GM13977 (cell line): ENCODE measurements around the gene GLDC.

ENCODE experiments used
- DNase-seq: peaks from one replicate; pipeline ENCODE4 v3.0.0; 2012; ENCODE audit warnings: low spot score
- in situ Hi-C: fragments of 300-500 bp; cut with MboI; formaldehyde crosslinking; loops from one replicate; pipeline ENCODE4 v1.12.0; 2022; ENCODE audit warnings: low sequenced_read_pairs, low pct_unique_long_range_greater_than_20kb, mixed read lengths, inconsistent platforms; ENCODE audit not compliant: unreplicated experiment
- TF ChIP-seq, protein P1 (sequence below): IDR thresholded peaks from 2 replicates; pipeline ENCODE4 v1.5.1; 2012; ENCODE audit warnings: mild to moderate bottlenecking, control low read depth; ENCODE audit not compliant: insufficient read depth; ENCODE audit errors: extremely low read depth, missing control alignments

Gene GLDC

GRCh38 chr9:6616951-6617602 is 28.5 kb downstream of the GLDC start:
- TF ChIP-seq, protein P1, sequence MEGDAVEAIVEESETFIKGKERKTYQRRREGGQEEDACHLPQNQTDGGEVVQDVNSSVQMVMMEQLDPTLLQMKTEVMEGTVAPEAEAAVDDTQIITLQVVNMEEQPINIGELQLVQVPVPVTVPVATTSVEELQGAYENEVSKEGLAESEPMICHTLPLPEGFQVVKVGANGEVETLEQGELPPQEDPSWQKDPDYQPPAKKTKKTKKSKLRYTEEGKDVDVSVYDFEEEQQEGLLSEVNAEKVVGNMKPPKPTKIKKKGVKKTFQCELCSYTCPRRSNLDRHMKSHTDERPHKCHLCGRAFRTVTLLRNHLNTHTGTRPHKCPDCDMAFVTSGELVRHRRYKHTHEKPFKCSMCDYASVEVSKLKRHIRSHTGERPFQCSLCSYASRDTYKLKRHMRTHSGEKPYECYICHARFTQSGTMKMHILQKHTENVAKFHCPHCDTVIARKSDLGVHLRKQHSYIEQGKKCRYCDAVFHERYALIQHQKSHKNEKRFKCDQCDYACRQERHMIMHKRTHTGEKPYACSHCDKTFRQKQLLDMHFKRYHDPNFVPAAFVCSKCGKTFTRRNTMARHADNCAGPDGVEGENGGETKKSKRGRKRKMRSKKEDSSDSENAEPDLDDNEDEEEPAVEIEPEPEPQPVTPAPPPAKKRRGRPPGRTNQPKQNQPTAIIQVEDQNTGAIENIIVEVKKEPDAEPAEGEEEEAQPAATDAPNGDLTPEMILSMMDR: no peak
- in situ Hi-C loops: no loop called here

GRCh38 chr9:6614489-6614888 is 31.0 kb downstream of the GLDC start:
- no peak for DNase-seq
- in situ Hi-C loops: no loop called here
- TF ChIP-seq, protein P1: no peak

More at GRCh38 chr9:6616951-6617602, 28.5 kb downstream of the GLDC start:
- no peak for DNase-seq

GRCh38 chr9:6611865-6612264 is 33.7 kb downstream of the GLDC start:
- in situ Hi-C loops: no loop called here
- DNase-seq: no peak
- TF ChIP-seq, protein P1: no peak

DNA sequence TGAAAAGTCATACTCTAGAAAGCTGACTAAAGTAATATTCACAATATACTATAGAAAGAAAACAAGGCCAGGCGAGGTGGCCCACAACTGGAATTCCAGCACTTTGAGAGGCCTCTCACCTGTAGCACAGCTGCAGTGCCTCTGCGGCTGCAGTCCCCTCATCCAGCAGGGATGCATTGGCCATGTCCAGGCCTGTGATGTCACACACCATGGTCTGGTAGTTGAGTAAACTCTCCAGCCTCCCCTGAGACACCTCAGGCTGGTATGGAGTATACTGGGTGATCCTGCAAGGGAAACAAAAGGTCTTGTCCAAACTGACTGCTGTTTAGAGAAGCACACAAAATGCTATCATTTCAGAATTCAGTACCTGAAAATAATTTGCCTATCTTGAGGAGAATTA is 35.5 kb downstream of the GLDC start:
- TF ChIP-seq, protein P1: no peak
- no peak for DNase-seq
- in situ Hi-C loops: no loop called here

DNA sequence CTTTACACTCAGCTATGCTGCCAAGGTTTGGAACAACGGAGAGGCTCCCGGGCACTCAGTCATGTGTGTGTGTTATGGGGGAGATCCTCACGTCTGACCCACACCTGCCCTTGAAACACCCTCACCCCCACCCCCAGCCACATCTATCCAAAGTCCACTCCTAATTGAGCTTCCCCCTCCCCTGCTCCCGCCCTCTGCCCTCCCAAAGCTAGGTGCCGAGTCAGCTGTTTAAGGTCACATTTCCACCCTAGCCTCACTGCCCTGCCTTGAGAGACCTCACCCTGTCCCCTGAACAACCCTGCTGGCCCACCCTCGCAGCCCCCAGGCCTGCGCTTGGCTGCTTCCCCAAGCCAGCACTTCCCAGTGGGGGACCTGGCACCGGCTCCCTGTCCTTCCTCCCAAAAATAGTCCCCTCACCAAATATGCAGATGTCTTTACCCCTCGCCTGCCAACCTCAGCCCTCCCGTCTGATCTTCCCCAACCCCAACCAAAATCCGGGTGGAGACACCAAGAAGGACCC is 36.0 kb downstream of the GLDC start:
- DNase-seq: no peak
- in situ Hi-C loops: no loop called here
- TF ChIP-seq, protein P1: no peak

- peak; percentile 45 for DNase-seq
- TF ChIP-seq, protein P1: no peak
- in situ Hi-C loops: no loop called here
These were observed 40.3 kb downstream of the GLDC start for GRCh38 chr9:6605202-6605601.
